Activated CD8-positive, alpha-beta memory T cell treated with anti-CD3 and anti-CD28 coated beads for 1 hour (primary cell): ENCODE measurements around the gene CDKN2B-AS1.

ENCODE experiments used
- DNase-seq, 2 donors: peaks; one replicate each; pipeline ENCODE4 v3.0.0-alpha.2; 2020; ENCODE audit warnings: low read depth in 1 of 2; ENCODE audit errors: extremely low read depth in 1 of 2

The CDKN2B-AS1 gene

DNA sequence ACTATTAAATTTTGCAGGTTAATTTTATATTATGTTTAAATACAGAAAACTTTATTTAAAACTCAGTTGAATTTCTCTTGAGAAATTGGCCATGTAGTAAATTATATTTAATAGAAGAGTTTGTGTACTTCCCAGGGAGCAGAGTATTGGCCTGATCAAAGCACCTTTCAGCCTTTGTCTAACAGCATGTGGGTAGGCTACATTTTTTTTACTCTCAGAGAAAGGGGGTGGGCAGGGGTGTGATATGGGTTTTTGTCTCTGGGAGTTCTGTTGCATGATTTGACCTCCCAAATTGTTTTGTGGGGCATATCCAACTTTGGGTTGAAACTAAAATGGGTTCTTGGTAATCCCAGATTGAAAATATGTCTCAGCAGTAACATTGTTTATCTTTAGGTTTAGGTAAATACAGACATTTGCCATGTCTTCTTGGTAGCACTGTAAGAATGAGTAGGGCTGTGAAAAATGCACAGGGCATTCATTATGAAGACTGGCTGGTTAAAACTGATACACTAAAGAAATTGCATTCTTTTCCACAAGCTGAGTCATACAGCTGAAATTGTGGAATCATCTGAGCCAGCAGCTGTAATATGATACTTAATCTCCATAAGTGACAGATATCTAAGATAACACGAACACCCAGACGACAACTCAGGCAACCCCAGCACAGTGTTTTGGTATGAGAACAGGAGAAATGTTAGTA is 89.9 kb downstream of the CDKN2B-AS1 start:
- no peak for DNase-seq

GRCh38 chr9:22088053-22088716 is 93.6 kb downstream of the CDKN2B-AS1 start:
- no peak for DNase-seq

DNA sequence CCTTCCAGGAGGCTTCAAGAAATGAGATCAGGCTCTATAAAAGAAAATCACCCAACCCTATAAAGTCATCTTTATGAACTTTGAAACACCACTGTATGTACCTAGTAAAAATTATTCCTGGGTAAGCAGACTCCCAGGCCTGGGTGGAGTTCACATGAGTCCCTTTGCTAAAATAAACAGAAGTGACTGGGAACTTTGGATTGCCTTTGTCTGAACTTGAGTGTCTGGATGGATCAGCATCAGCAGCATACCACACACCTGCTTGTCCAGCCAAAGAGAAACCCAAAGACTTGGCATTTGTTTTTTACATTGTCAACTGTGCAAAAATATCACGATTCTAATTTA is 94.1 kb downstream of the CDKN2B-AS1 start:
- DNase-seq = no peak

GRCh38 chr9:22097707-22098106 is 103.1 kb downstream of the CDKN2B-AS1 start:
- no peak for DNase-seq

- no peak for DNase-seq
Observed at GRCh38 chr9:22098643-22099332, 104.2 kb downstream of the CDKN2B-AS1 start.

DNA sequence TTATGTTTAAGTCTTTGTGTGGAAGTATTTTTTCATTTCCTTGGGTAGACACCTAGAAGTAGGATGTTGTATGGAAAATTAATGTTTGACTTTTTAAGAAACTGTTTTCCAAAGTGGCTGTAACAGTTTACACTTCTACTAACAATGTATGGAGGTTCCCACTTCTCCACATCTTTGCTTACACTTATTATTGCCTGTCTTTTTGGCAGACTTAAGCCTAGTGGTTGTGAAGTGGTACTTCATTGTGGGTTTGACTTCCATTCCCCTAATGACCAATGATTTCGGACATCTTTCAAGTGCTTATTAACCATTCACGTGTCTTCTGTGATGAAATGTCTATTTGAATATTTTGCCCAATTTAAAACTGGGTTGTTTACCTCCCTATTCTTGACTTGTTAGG is 106.0 kb downstream of the CDKN2B-AS1 start:
- DNase-seq = no peak

DNA sequence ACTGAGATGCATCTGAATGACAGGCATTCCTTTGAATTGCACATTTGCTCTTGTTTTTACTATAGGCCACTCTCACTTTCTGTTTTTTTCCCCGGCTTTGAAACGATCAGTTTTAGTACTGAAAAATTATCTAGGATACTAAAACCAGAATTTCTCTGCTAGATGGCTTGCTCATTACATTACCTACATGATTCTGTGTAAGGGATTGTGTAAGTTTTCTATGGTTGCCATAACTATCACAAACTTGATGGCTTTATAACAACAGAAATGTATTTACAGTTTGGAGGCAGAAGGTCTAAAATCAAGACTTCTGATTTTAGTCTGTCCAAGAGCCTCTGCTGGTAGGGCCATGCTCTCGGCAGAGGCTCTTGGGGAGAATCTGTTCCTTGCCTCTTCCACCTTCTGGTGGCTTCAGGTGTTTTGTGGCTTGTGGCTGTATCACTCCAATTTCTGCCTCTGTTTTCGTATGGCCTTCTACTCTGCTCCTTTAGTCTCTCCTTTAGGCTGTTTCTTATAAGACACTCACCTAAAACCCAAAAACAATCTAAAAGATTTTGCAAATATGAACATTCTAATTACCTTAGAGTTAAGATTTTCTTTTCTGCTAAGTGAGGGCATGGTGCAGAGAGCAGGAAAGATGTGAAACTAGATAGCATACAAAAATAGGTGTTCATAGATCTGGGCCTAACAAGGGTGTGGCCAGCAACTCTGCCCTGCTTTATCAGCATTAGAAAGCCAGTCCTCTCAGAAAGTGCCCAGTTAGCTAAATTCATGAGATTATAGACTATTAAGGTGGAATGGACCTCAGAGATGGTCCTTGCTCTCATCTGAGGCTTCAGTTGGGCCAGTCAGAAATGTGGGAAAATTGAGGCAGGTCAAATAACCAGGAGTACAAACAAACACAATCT is 107.8 kb downstream of the CDKN2B-AS1 start:
- DNase-seq = no peak

DNA sequence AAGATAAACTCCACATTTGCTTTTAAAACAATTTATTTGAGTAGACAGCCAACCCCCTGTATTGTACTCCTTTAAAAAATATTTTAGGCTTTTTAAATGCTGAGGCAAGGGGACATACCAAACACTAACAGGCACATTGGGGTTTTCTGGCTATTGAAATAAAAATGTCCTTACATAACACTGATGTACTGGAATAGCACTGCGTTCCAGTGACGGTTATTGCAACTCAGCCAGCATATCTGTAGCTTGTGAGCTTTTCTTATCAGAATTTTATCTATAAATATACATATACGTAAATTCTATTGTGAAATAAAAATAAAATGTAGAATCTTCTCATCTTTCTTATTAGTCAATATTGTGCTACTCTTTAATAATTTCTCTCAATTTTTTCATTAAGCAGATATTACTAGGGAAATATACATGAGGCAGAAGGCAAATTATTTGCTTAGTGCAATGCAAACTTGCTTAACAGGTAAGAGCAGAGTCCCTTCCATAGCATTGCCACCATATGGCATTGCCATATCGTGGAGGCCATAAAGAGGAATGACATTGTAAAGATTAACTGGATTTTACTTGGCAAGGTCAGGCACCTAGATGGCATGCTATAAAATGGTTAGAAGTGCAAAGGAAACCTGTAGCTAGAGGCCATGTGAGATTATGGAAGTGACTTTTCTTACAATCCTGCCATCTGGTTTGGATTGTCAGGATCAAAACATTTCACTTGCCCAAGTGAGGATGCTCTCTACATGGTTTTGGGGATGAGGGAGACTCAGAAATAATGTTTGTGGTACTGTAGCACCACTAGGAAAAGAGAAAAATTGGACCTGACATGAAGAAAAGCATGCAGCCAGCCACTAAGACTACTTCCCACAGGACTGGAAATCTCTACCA is 109.3 kb downstream of the CDKN2B-AS1 start:
- no peak for DNase-seq

DNA sequence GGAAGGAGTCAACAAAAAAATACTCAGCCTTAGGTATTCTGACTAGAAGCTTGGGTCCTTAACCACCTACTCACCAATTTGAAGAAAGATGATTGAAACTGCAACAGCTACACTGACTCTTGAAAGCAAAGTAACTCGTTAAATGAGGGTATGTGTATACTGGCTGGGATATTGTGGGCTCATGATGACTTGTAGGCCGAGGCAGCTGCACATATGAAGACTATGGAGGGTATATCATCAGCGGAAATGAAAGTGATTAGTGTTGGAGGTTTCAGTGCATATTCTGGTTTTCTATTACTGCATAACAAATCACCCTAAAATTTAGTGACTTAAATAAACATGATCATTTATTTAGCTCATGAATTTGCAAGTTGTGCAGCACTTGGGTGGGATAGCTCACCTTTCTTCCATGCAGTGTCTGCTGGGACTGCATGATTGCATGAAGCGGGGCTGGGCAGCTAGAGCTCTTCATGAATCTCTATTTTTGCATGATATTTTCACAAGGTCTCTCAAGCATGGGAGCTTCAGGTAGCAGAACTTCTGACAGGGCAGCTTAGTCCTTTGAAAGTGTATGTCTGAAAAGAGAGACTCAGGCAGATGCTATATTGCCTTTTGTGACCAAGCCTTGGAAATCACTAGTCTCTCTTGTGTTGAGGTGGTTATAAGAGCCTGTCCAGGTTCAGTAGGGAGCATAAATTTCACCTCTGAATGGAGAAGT is 110.6 kb downstream of the CDKN2B-AS1 start:
- DNase-seq = no peak

DNA sequence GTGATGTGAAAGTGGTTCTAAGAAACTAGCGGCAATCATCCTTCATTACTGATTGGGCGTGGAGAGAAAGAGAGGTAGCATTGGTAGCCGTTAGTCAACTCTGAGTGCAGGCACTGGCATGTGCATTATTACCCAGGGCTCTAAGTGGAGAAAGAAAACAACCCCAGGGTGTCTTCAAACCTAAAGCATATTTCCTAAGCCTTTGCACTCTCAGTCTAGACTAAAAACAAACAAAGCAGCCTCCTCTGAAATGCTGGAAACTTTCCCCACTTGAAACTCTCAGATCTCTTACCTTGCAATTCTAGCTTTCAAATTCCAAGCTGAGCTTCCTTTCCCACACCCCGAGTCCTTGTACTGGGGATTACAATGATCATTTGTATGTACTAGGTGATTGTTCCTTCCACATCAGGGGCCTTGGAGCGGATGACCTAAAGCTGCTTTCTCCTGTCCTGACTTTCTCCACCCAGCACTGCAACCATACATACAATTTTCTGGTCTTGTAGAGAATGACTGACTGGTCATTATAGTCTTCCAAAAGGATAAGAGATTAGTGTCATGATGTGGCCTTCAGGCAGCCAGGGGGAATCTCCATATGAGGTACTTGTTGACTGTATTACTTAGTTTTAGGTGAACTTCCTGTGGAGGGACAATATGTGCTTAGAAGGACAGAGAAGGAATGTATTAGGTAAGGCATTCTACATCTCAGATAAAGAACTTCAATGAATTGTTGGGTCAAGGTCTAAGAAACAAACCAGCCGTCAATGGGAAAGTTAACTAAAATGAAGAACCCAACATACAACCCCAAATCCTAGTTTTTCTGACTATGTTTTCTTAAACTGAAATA is 112.8 kb downstream of the CDKN2B-AS1 start:
- DNase-seq = no peak

DNA sequence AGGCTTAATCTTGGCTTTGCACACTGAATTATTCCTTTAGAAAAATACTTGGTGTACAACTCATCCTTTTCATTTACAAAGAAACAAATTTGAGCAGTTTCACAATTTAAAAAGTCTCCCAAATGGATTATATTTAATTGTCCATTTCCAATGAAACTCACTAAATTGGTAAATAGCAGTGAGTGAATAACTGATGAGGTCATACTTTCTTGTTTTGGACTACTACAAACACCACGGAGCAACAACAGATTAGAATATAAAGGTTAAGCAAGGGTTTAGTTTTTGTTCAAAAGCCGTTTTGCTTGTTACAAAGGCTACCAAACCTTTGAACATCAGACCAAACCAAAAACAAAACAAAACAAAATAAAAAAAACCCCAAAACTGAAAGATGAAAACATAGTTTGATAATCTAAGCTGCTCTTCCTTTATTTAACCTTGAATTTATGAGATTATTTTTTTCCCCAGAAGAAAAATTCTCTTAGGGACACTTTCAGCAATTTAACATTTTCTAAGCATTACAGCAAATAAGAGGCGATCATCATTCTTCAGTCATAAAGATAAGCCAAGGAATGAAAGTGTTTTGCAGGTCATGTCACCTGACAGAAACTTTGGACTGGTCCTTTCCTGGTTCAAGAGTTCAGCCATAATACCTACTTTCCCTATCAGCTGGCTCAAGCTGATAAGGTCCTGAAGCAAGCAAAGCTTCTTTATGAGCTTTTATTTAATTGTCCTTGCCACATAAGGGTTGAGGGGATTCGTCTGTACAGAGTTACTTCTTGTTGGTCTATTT is 114.2 kb downstream of the CDKN2B-AS1 start:
- no peak for DNase-seq

GRCh38 chr9:22111176-22111953 is 116.8 kb downstream of the CDKN2B-AS1 start:
- DNase-seq = no peak

- DNase-seq = no peak
Observed at GRCh38 chr9:22111954-22112247, 117.3 kb downstream of the CDKN2B-AS1 start.

- DNase-seq = no peak
Observed at GRCh38 chr9:22112870-22113821, 118.6 kb downstream of the CDKN2B-AS1 start.

GRCh38 chr9:22114956-22115355 is 120.4 kb downstream of the CDKN2B-AS1 start:
- no peak for DNase-seq

DNA sequence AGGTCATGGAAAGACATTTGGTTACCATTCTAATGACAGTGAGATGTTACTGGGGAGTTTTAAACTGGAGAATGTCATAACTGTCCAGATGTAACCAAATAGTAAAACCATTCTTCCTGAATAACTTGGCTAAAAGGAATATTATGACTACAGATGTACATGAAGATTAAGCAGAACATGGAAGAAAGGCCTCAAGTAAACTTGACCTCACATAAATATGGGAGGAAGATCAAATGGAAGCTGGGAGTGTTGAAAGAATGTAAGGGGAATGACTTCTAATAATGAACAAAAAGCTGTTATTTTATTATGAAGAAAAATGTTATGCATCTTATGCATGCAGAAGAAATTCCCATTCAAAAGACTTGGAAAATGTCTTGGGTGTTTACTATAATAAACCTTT is 122.2 kb downstream of the CDKN2B-AS1 start:
- no peak for DNase-seq
